HG02981 (cell line): ENCODE measurements around the gene CISD3.

Source experiments
- ATAC-seq: cut with Tn5 transposase; IDR thresholded peaks from one replicate; pipeline ENCODE4 v1.9.1; 2021; ENCODE audit warnings: mild to moderate bottlenecking, moderate library complexity; ENCODE audit not compliant: unreplicated experiment

Gene CISD3

GRCh38 chr17:38766341-38766740 is 36.2 kb downstream of the CISD3 start:
- ATAC-seq: no peak

GRCh38 chr17:38768417-38768816 is 38.3 kb downstream of the CISD3 start:
- no peak for ATAC-seq

GRCh38 chr17:38773258-38773657 is 43.1 kb downstream of the CISD3 start:
- ATAC-seq: no peak

GRCh38 chr17:38777641-38778250 is 47.6 kb downstream of the CISD3 start:
- ATAC-seq: no peak

- ATAC-seq: no peak
Observed at GRCh38 chr17:38779965-38780752, 50.0 kb downstream of the CISD3 start.

GRCh38 chr17:38783227-38783626 is 53.1 kb downstream of the CISD3 start:
- ATAC-seq: no peak
